HepG2 (cell line): Measurements from ENCODE around the gene ACER3. TPM values are rescaled to one million over a fixed set of nuclear protein-coding genes. Genes with fewer than 3 reads are reported as not detected.

ENCODE experiments used
- ATAC-seq: fragments of 200-7000 bp; cut with Tn5 transposase; 3 replicates; pipeline ENCODE4 v1.9.1; 2020; ENCODE audit warnings: mild to moderate bottlenecking, moderate library complexity
- BruUV-seq: library from RNA; stranded (reverse); fragments of 400-500 nt; replicated peaks from 2 replicates; lab custom pipeline; 2021; lab: Mats Ljungman, UMichigan
- CTCF ChIA-PET: fragments of 300-600 bp; formaldehyde crosslinking; extraction: SDS; loops from one replicate; lab custom pipeline; 2021; ENCODE audit warnings: low total read pairs, inconsistent platforms, low intra/inter-chr PET ratio; lab: Yijun Ruan, JAX
- POLR2A ChIA-PET: fragments of 350-600 bp; sonication (Branson Sonifier 250); formaldehyde crosslinking; loops from one replicate; lab custom pipeline; 2020; ENCODE audit warnings: antibody characterized with exemption, inconsistent platforms; lab: Yijun Ruan, JAX
- DNase-seq: peaks from one replicate; pipeline ENCODE4 v3.0.0-alpha.2; 2015; ENCODE audit warnings: low spot score
- FAIRE-seq: peaks from 3 replicates; lab custom pipeline; 2011; peaks lifted over from hg19 to GRCh38; lab: Jason Lieb, UNC
- H2AFZ ChIP-seq: one replicate; pipeline ENCODE4 v1.6.1; 2011; ENCODE audit warnings: low read length, inconsistent platforms
- H3K27ac ChIP-seq: fragments of 300-600 bp; 3 replicates; pipeline ENCODE4 v1.8.0; 2011; ENCODE audit warnings: mixed run types, mild to moderate bottlenecking, mixed read lengths, low read length, inconsistent platforms; ENCODE audit not compliant: insufficient read depth; ENCODE audit errors: extremely low read length
- H3K27me3 ChIP-seq, 2 experiments: fragments of 200-600 bp in 1 of 2; 2 replicates in 1 of 2; 3 replicates in 1 of 2; pipeline versions ENCODE4 v1.6.0 to v1.8.0; 2011; ENCODE audit warnings: low read length in 2 of 2, mild to moderate bottlenecking in 2 of 2, moderate library complexity in 2 of 2, inconsistent platforms in 1 of 2; ENCODE audit not compliant: insufficient read depth in 2 of 2, control insufficient read depth in 1 of 2
- H3K36me3 ChIP-seq, 2 experiments: fragments of 200-600 bp in 1 of 2; replicated peaks in 1 of 2; 2 replicates in 1 of 2; 3 replicates in 1 of 2; pipeline versions ENCODE4 v1.5.1 to v1.8.0; 2011; ENCODE audit warnings: low read length in 2 of 2, inconsistent platforms in 1 of 2; ENCODE audit not compliant: insufficient read depth in 2 of 2, control insufficient read depth in 1 of 2
- H3K4me1 ChIP-seq: 2 replicates; pipeline ENCODE4 v1.5.1; 2012; ENCODE audit warnings: low read length, inconsistent platforms; ENCODE audit not compliant: insufficient read depth
- H3K4me2 ChIP-seq: 2 replicates; pipeline ENCODE4 v1.6.0; 2011; ENCODE audit warnings: low read depth, low read length, inconsistent platforms
- H3K4me3 ChIP-seq, 3 experiments: fragments of 200-600 bp in 1 of 3; sonication (generic), shearing (Covaris generic) in 1 of 3; replicated peaks in 1 of 3; 2 replicates each; pipeline ENCODE4 v1.5.1; 2011 to 2016; ENCODE audit warnings: low read length in 3 of 3, inconsistent platforms in 2 of 3, low read depth in 2 of 3, mild to moderate bottlenecking in 2 of 3, control low read depth in 1 of 3, mixed read lengths in 1 of 3; ENCODE audit not compliant: insufficient read depth in 1 of 3
- H3K79me2 ChIP-seq: one replicate; pipeline ENCODE4 v1.6.1; 2011; ENCODE audit warnings: low read length, inconsistent platforms; ENCODE audit not compliant: insufficient read depth
- H3K9ac ChIP-seq: 2 replicates; pipeline ENCODE4 v1.6.0; 2011; ENCODE audit warnings: mild to moderate bottlenecking, low read depth, low read length, inconsistent platforms; ENCODE audit not compliant: insufficient read depth
- H3K9me3 ChIP-seq: 2 replicates; pipeline ENCODE4 v1.5.1; 2012; ENCODE audit warnings: mild to moderate bottlenecking, low read length
- H4K20me1 ChIP-seq: 2 replicates; pipeline ENCODE4 v1.6.0; 2011; ENCODE audit warnings: inconsistent platforms, mild to moderate bottlenecking, low read length, moderate library complexity; ENCODE audit not compliant: insufficient read depth
- CBX1 ChIP-seq: IDR thresholded peaks from one replicate; pipeline ENCODE4 v1.6.1; 2016; ENCODE audit warnings: antibody characterized with exemption, low read depth
- GZF1 ChIP-seq: sonication (generic); formaldehyde crosslinking; IDR thresholded peaks from 2 replicates; pipeline ENCODE4 v1.5.1; 2020; ENCODE audit warnings: mild to moderate bottlenecking, missing genetic modification reagents
- TFDP1 ChIP-seq: IDR thresholded peaks from 2 replicates; pipeline ENCODE4 v1.6.1; 2016; ENCODE audit warnings: missing compliant biosample characterization, missing genetic modification reagents, borderline replicate concordance
- ZBTB1 ChIP-seq: sonication (generic); formaldehyde crosslinking; IDR thresholded peaks from 2 replicates; pipeline ENCODE4 v1.4.0; 2020; ENCODE audit warnings: missing genetic modification reagents, borderline replicate concordance
- ZNF234 ChIP-seq: sonication (generic); formaldehyde crosslinking; conservative IDR thresholded peaks from 2 replicates; pipeline ENCODE4 v1.5.1; 2020; ENCODE audit warnings: mild to moderate bottlenecking, missing genetic modification reagents
- ZNF558 ChIP-seq: sonication (generic); formaldehyde crosslinking; IDR thresholded peaks from 2 replicates; pipeline ENCODE4 v1.9.0; 2022; ENCODE audit warnings: mild to moderate bottlenecking, missing genetic modification reagents, borderline replicate concordance
- ZNF687 ChIP-seq: sonication (generic); formaldehyde crosslinking; IDR thresholded peaks from 2 replicates; pipeline ENCODE4 v1.5.1; 2020; ENCODE audit warnings: mild to moderate bottlenecking, missing genetic modification reagents, moderate library complexity
- ZSCAN29 ChIP-seq: sonication (generic); formaldehyde crosslinking; conservative IDR thresholded peaks from 2 replicates; pipeline ENCODE4 v1.4.0; 2020; ENCODE audit warnings: mild to moderate bottlenecking, missing genetic modification reagents
- WGBS: methylation state at CpG from one replicate; pipeline ENCODE4 v1.1.6; 2017; ENCODE audit warnings: low lambda C conversion rate; 5-methylcytosine and 5-hydroxymethylcytosine counted together
- in situ Hi-C: cut with HindIII; loops from 2 replicates; pipeline ENCODE4 v1.10.0; 2017; ENCODE audit warnings: low pct_unique_long_range_greater_than_20kb; ENCODE audit not compliant: extremely low pct_ligation_motif_present
- intact Hi-C: fragments of 100-400 bp; cut with micrococcal nuclease; formaldehyde crosslinking; loops from one replicate; pipeline ENCODE4 v1.10.0; 2022; ENCODE audit not compliant: unreplicated experiment
- polyA plus RNA-seq, 8 experiments: library from polyadenylated mRNA; depleted of rRNA in 3 of 8; stranded (reverse) in 7 of 8; unstranded in 1 of 8; fragments of >200 nt; fragmentation: Illumina TruSeq in 4 of 8; extraction: Trizol in 4 of 8; gene quantifications; 2 replicates each; pipeline versions ENCODE4 v1.2.1 to v1.2.3, GENCODE V29; 2011 to 2016; ENCODE audit warnings: low read depth in 4 of 8, missing spikeins in 1 of 8, mixed read lengths in 1 of 8; ENCODE audit not compliant: insufficient read depth in 1 of 8
- total RNA-seq, 5 experiments: library from RNA; depleted of rRNA; stranded (reverse); fragments of >200 nt; fragmentation: Illumina TruSeq; extraction: Trizol; gene quantifications; 2 replicates each; pipeline ENCODE4 v1.2.3, GENCODE V29; 2016; ENCODE audit warnings: low read depth in 1 of 5

The ACER3 gene
- total and polyA plus RNA-seq, 2 of the 13 experiments (the other 11 are each of a cell fraction or from before 2014, with no cell fraction given): 6.0 to 9.8 TPM

DNA sequence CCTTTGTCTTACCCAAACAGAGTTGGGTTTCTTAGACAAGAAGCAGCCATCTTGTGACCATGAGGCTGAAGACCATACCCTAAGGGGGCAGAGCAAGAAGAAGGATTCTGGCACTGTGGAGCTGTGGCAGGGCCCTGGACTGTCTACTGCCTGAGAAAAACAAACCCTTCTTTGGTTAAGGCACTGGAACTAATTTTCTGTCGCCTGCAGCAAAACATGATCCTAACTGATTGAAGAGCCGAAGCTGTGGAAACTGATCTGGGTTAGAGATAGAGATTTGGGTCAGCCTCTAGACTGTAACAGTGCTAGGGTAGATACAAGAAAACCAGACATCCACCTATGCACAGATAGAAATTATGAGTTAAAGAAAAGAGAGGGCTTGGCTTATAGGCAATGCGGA lies 11.3 kb upstream of the ACER3 start:
- H3K4me2 ChIP-seq: no peak overlapping the region
- no peaks in the 10 kb centered on the region for H3K9me3 ChIP-seq
- no peaks in the 10 kb centered on the region for H3K79me2 ChIP-seq
- no peak overlapping the region for H3K27ac ChIP-seq
- H2AFZ ChIP-seq: no peak overlapping the region
- CTCF ChIA-PET: no interaction called here
- no peak overlapping the region for H3K9ac ChIP-seq
- intact Hi-C loops (no loop called here), in situ Hi-C loops (no loop called here)
- WGBS: 97% methylated on average over 3 of the region's 3 CpGs
- no TSS peak for BruUV-seq
- POLR2A ChIA-PET: no interaction called here
- no peak overlapping the region for H3K4me3 ChIP-seq
- DNase-seq: no peak
- peaks cover 19% of the 10 kb centered on the region for H3K4me1 ChIP-seq
- no peaks in the 10 kb centered on the region for H3K36me3 ChIP-seq
- no peak for ATAC-seq
- no peaks in the 10 kb centered on the region for H4K20me1 ChIP-seq
- H3K27me3 ChIP-seq: peaks cover 3 to 7% of the 10 kb centered on the region in 2 experiments; a peak in 3 of 5 replicates
- no peak for FAIRE-seq
- no peak for TF ChIP-seq ZNF234 (CRISPR knock-in tag)
- no peak for TF ChIP-seq ZSCAN29
- no peak for TF ChIP-seq TFDP1 (CRISPR knock-in tag)
- no peak for TF ChIP-seq ZNF558 (CRISPR knock-in tag)
- TF ChIP-seq ZBTB1 (CRISPR knock-in tag): no peak
- TF ChIP-seq ZNF687 (CRISPR knock-in tag): no peak
- TF ChIP-seq GZF1 (CRISPR knock-in tag): no peak
- TF ChIP-seq CBX1: no peak
- TF ChIP-seq, all 625 proteins: peak for 0
